ENCODE results near the gene PLXNB3. TPM values are rescaled to one million over a fixed set of nuclear protein-coding genes. Genes with fewer than 3 reads are reported as not detected.

Gene PLXNB3
- total and polyA plus RNA-seq, 2 of the 13 experiments (the other 11 are each of a cell fraction or from before 2014, with no cell fraction given) = 3.0 to 6.9 TPM

GRCh38 chrX:153724252-153725038 lies 39.6 kb upstream of the PLXNB3 start, which contains the start of the genes ABCD1 and BCAP31 (continued):
- TF ChIP-seq, protein P1, sequence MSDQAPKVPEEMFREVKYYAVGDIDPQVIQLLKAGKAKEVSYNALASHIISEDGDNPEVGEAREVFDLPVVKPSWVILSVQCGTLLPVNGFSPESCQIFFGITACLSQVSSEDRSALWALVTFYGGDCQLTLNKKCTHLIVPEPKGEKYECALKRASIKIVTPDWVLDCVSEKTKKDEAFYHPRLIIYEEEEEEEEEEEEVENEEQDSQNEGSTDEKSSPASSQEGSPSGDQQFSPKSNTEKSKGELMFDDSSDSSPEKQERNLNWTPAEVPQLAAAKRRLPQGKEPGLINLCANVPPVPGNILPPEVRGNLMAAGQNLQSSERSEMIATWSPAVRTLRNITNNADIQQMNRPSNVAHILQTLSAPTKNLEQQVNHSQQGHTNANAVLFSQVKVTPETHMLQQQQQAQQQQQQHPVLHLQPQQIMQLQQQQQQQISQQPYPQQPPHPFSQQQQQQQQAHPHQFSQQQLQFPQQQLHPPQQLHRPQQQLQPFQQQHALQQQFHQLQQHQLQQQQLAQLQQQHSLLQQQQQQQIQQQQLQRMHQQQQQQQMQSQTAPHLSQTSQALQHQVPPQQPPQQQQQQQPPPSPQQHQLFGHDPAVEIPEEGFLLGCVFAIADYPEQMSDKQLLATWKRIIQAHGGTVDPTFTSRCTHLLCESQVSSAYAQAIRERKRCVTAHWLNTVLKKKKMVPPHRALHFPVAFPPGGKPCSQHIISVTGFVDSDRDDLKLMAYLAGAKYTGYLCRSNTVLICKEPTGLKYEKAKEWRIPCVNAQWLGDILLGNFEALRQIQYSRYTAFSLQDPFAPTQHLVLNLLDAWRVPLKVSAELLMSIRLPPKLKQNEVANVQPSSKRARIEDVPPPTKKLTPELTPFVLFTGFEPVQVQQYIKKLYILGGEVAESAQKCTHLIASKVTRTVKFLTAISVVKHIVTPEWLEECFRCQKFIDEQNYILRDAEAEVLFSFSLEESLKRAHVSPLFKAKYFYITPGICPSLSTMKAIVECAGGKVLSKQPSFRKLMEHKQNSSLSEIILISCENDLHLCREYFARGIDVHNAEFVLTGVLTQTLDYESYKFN (CRISPR knock-in tag; conservative IDR thresholded peaks at IDR 0.05) = 0 out of 2 replicates have a peak, but pooled peaks have one; percentile 16
- TF ChIP-seq FOXP4 (CRISPR knock-in tag; IDR thresholded peaks at IDR 0.05) (no peak), SP1 (IDR thresholded peaks at IDR 0.05) (no peak), SP1 (CRISPR knock-in tag; IDR thresholded peaks at IDR 0.05) (peak; percentile 43; the same call in 1 of the 2 replicates), HDAC1 (CRISPR knock-in tag; IDR thresholded peaks at IDR 0.05) (peak; percentile 27)

Measured in HepG2 (cell line).